Neuronal stem cell (in vitro differentiated cells): ENCODE measurements around the gene TBRG4.

Experiments
- DNase-seq: peaks from one replicate; pipeline ENCODE4 v3.0.0-alpha.2; 2013; ENCODE audit warnings: low spot score
- H2AFZ ChIP-seq: one replicate; pipeline ENCODE4 v1.6.1; 2013; ENCODE audit warnings: mild to moderate bottlenecking, low read length, inconsistent platforms
- H2AK5ac ChIP-seq: 2 replicates; pipeline ENCODE4 v1.6.1; 2013; ENCODE audit warnings: low read depth, mild to moderate bottlenecking, inconsistent platforms, low read length, moderate library complexity, mixed read lengths
- H2BK120ac ChIP-seq: 2 replicates; pipeline ENCODE4 v1.6.1; 2013; ENCODE audit warnings: low read depth, mild to moderate bottlenecking, inconsistent platforms, low read length, moderate library complexity, mixed read lengths
- H2BK12ac ChIP-seq: one replicate; pipeline ENCODE4 v1.6.1; 2013; ENCODE audit warnings: low read length, inconsistent platforms
- H2BK15ac ChIP-seq: 2 replicates; pipeline ENCODE4 v1.6.1; 2013; ENCODE audit warnings: mild to moderate bottlenecking, low read length, inconsistent platforms, mixed read lengths
- H2BK5ac ChIP-seq: one replicate; pipeline ENCODE4 v1.6.1; 2013; ENCODE audit warnings: inconsistent platforms, mild to moderate bottlenecking, low read length, moderate library complexity
- H3K14ac ChIP-seq: one replicate; pipeline ENCODE4 v1.6.1; 2013; ENCODE audit warnings: low read length, inconsistent platforms
- H3K18ac ChIP-seq: 2 replicates; pipeline ENCODE4 v1.6.1; 2013; ENCODE audit warnings: low read length, inconsistent platforms
- H3K23ac ChIP-seq: 2 replicates; pipeline ENCODE4 v1.6.1; 2013; ENCODE audit warnings: low read depth, mild to moderate bottlenecking, mixed read lengths, low read length, inconsistent platforms; ENCODE audit not compliant: poor library complexity
- H3K27ac ChIP-seq: replicated peaks from 3 replicates; pipeline ENCODE4 v1.5.1; 2013; ENCODE audit warnings: low read length, inconsistent platforms
- H3K27me3 ChIP-seq, 3 experiments: 2 replicates each; pipeline ENCODE4 v1.6.1; 2013; ENCODE audit warnings: low read length in 3 of 3, mild to moderate bottlenecking in 2 of 3, inconsistent platforms in 1 of 3, low read depth in 1 of 3, mixed read lengths in 1 of 3, moderate library complexity in 1 of 3; ENCODE audit not compliant: control insufficient read depth in 3 of 3, insufficient read depth in 3 of 3
- H3K36me3 ChIP-seq, 2 donors: replicated peaks in 1 of 2; 2 replicates each; pipeline ENCODE4 v1.6.1; 2013; ENCODE audit warnings: low read length in 2 of 2; ENCODE audit not compliant: control insufficient read depth in 2 of 2, insufficient read depth in 2 of 2
- H3K4ac ChIP-seq: 2 replicates; pipeline ENCODE4 v1.6.1; 2013; ENCODE audit warnings: inconsistent platforms, mild to moderate bottlenecking, low read length, moderate library complexity
- H3K4me1 ChIP-seq, 2 donors: 1 replicate in 1 of 2; 2 replicates in 1 of 2; pipeline ENCODE4 v1.6.1; 2013; ENCODE audit warnings: low read length in 2 of 2, low read depth in 1 of 2; ENCODE audit not compliant: control insufficient read depth in 2 of 2, insufficient read depth in 1 of 2
- H3K4me2 ChIP-seq: one replicate; pipeline ENCODE4 v1.6.1; 2013; ENCODE audit warnings: mild to moderate bottlenecking, low read length, inconsistent platforms; ENCODE audit not compliant: insufficient read depth, poor library complexity, severe bottlenecking
- H3K4me3 ChIP-seq, 2 donors: 2 replicates each; pipeline ENCODE4 v1.5.1; 2013; ENCODE audit warnings: low read length in 2 of 2, mild to moderate bottlenecking in 2 of 2, inconsistent platforms in 1 of 2, moderate library complexity in 1 of 2
- H3K79me1 ChIP-seq: one replicate; pipeline ENCODE4 v1.6.1; 2013; ENCODE audit warnings: low read depth, mild to moderate bottlenecking, inconsistent platforms, low read length, moderate library complexity
- H3K9ac ChIP-seq: one replicate; pipeline ENCODE4 v1.6.1; 2013; ENCODE audit warnings: mild to moderate bottlenecking, low read depth, low read length, inconsistent platforms; ENCODE audit not compliant: poor library complexity
- H3K9me3 ChIP-seq, 2 donors: replicated peaks in 1 of 2; 2 replicates each; pipeline versions ENCODE3 to v1.6.1; 2013; ENCODE audit warnings: low read length in 2 of 2, mild to moderate bottlenecking in 2 of 2, inconsistent platforms in 1 of 2, low read depth in 1 of 2, mixed read lengths in 1 of 2, moderate library complexity in 1 of 2; ENCODE audit not compliant: control insufficient read depth in 2 of 2, insufficient read depth in 1 of 2
- H4K8ac ChIP-seq: one replicate; pipeline ENCODE4 v1.6.1; 2013; ENCODE audit warnings: low read depth, mild to moderate bottlenecking, inconsistent platforms, low read length, moderate library complexity
- H4K91ac ChIP-seq: one replicate; pipeline ENCODE4 v1.6.1; 2013; ENCODE audit warnings: low read length, low read depth, mild to moderate bottlenecking, inconsistent platforms; ENCODE audit not compliant: poor library complexity
- WGBS, 2 donors: extraction: QIAGEN DNeasy Blood & Tissue Kit; methylation state at CpG; one replicate each; pipeline ENCODE4 v1.1.7; 2013; ENCODE audit warnings: missing lambda C conversion rate in 2 of 2, mixed read lengths in 1 of 2; ENCODE audit not compliant: insufficient read length in 2 of 2, insufficient replicate concordance in 1 of 2; ENCODE audit errors: extremely low coverage in 2 of 2; 5-methylcytosine and 5-hydroxymethylcytosine counted together

Gene TBRG4

GRCh38 chr7:45099891-45100760, 11.4 kb downstream of the TBRG4 start:
- Histone ChIP-seq H2BK12ac (no peak overlapping the region), H3K27ac (no peak overlapping the region), H3K23ac (peak overlapping the region; percentile 43), H2BK5ac (no peak overlapping the region), H3K18ac (no peak overlapping the region), H2AK5ac (no peak overlapping the region), H3K79me1 (peaks cover 2% of the 10 kb centered on the region), H3K9me3 (no peaks in the 10 kb centered on the region), H3K4me3 (no peak overlapping the region), H3K36me3 (peaks cover 59 to 72% of the 10 kb centered on the region in 2 donors), H3K4me1 (no peaks in the 10 kb centered on the region), H3K27me3 (no peaks in the 10 kb centered on the region), H2BK120ac (no peak overlapping the region), H2BK15ac (no peak overlapping the region), H3K14ac (no peak overlapping the region), H3K4me2 (no peak overlapping the region), H4K8ac (no peak overlapping the region), H3K4ac (no peak overlapping the region), H4K91ac (no peak overlapping the region), H2AFZ (no peak overlapping the region), H3K9ac (no peak overlapping the region)
- WGBS, 2 donors: no CpG with 5 or more reads among the region's 16 CpGs
- DNase-seq: no peak

GRCh38 chr7:45098983-45099839, 12.3 kb downstream of the TBRG4 start:
- Histone ChIP-seq H3K36me3 (peaks cover 50 to 63% of the 10 kb centered on the region in 2 donors), H3K9ac (no peak overlapping the region), H2AK5ac (no peak overlapping the region), H3K27me3 (no peaks in the 10 kb centered on the region), H3K4ac (no peak overlapping the region), H4K91ac (no peak overlapping the region), H3K27ac (no peak overlapping the region), H3K4me1 (no peaks in the 10 kb centered on the region), H2BK120ac (no peak overlapping the region), H4K8ac (no peak overlapping the region), H2BK12ac (no peak overlapping the region), H3K18ac (no peak overlapping the region), H3K9me3 (no peaks in the 10 kb centered on the region), H2BK15ac (no peak overlapping the region), H3K4me3 (no peak overlapping the region), H3K23ac (no peak overlapping the region), H3K14ac (no peak overlapping the region), H3K4me2 (no peak overlapping the region), H2AFZ (no peak overlapping the region), H3K79me1 (peaks cover 2% of the 10 kb centered on the region), H2BK5ac (no peak overlapping the region)
- no CpG with 5 or more reads among the region's 10 CpGs for WGBS, 2 donors
- no peak for DNase-seq

GRCh38 chr7:45092931-45093235, 18.6 kb downstream of the TBRG4 start:
- peaks cover 2 to 8% of the 10 kb centered on the region in 2 donors for H3K4me1 ChIP-seq
- no peak for DNase-seq

More at GRCh38 chr7:45092931-45093235, 18.6 kb downstream of the TBRG4 start:
- Histone ChIP-seq H2BK5ac (no peak overlapping the region), H3K23ac (no peak overlapping the region), H2AFZ (no peak overlapping the region), H3K27me3 (peaks cover 0 to 10% (median 4%) of the 10 kb centered on the region in 3 experiments), H3K4me3 (no peak overlapping the region), H3K36me3 (peaks cover 0 to under 1% of the 10 kb centered on the region in 2 donors), H3K14ac (no peak overlapping the region), H4K8ac (no peak overlapping the region), H3K9me3 (no peaks in the 10 kb centered on the region), H3K4me2 (no peak overlapping the region), H4K91ac (no peak overlapping the region), H3K9ac (no peak overlapping the region), H3K27ac (no peak overlapping the region), H3K18ac (no peak overlapping the region), H2BK120ac (no peak overlapping the region), H3K79me1 (no peaks in the 10 kb centered on the region), H2BK15ac (no peak overlapping the region), H2BK12ac (no peak overlapping the region), H3K4ac (no peak overlapping the region), H2AK5ac (no peak overlapping the region)
- no CpG with 5 or more reads among the region's 3 CpGs for whole genome bisulfite sequencing, 2 donors
